HL-60 (cell line): ENCODE data around the gene PXDC1.

ENCODE experiments used
- TF ChIP-seq, protein P1 (sequence below): IDR thresholded peaks from one replicate; pipeline ENCODE4 v1.5.1; 2011; ENCODE audit warnings: low read length, control low read depth, inconsistent platforms; ENCODE audit not compliant: insufficient read depth
- TF ChIP-seq, protein P2 (sequence below): IDR thresholded peaks from 2 replicates; pipeline ENCODE4 v1.6.1; 2012; ENCODE audit warnings: low read depth; ENCODE audit not compliant: insufficient replicate concordance

DNA sequence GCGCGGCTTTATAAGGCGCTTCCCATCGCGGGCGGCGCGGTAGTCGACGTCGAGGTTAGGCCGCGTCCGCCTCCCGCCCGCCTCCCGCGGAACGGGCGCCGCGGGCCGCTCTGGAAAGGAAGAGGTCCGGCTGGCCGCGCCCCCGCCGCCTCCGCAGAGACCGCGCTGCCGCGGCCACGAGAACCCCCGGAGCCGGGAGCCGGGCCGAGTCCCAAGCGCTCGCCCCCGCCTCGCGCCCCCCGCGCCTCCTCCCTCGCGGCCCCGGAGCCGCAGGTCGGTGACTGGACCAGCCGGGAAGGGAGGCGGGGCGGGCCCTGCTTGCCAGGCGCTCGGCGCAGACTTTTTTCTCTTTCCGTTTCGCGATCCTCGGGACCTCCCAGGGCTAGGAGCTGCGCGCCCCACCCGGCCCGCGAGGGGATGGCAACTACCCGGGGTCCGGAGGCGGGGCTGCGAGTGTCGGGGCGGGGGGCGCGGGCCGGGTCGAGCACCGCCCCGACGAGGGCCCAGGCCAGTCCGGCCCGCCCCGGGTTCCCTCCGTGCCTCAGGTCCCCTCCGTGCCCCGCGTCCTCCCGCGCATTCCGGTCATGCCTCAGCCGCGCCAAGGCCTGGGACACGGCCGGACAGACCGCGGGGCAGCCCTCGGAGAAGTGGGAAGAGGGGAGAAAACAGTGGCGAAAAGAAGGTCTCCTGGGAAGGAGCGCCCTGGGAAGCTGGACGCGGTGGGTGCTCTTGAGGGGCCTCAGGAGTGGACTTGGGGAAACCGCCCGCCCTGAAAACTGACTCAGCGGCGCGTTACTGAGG, 417 bp upstream of the PXDC1 start:
- TF ChIP-seq, protein P1, sequence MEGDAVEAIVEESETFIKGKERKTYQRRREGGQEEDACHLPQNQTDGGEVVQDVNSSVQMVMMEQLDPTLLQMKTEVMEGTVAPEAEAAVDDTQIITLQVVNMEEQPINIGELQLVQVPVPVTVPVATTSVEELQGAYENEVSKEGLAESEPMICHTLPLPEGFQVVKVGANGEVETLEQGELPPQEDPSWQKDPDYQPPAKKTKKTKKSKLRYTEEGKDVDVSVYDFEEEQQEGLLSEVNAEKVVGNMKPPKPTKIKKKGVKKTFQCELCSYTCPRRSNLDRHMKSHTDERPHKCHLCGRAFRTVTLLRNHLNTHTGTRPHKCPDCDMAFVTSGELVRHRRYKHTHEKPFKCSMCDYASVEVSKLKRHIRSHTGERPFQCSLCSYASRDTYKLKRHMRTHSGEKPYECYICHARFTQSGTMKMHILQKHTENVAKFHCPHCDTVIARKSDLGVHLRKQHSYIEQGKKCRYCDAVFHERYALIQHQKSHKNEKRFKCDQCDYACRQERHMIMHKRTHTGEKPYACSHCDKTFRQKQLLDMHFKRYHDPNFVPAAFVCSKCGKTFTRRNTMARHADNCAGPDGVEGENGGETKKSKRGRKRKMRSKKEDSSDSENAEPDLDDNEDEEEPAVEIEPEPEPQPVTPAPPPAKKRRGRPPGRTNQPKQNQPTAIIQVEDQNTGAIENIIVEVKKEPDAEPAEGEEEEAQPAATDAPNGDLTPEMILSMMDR: no peak
- TF ChIP-seq, protein P2, sequence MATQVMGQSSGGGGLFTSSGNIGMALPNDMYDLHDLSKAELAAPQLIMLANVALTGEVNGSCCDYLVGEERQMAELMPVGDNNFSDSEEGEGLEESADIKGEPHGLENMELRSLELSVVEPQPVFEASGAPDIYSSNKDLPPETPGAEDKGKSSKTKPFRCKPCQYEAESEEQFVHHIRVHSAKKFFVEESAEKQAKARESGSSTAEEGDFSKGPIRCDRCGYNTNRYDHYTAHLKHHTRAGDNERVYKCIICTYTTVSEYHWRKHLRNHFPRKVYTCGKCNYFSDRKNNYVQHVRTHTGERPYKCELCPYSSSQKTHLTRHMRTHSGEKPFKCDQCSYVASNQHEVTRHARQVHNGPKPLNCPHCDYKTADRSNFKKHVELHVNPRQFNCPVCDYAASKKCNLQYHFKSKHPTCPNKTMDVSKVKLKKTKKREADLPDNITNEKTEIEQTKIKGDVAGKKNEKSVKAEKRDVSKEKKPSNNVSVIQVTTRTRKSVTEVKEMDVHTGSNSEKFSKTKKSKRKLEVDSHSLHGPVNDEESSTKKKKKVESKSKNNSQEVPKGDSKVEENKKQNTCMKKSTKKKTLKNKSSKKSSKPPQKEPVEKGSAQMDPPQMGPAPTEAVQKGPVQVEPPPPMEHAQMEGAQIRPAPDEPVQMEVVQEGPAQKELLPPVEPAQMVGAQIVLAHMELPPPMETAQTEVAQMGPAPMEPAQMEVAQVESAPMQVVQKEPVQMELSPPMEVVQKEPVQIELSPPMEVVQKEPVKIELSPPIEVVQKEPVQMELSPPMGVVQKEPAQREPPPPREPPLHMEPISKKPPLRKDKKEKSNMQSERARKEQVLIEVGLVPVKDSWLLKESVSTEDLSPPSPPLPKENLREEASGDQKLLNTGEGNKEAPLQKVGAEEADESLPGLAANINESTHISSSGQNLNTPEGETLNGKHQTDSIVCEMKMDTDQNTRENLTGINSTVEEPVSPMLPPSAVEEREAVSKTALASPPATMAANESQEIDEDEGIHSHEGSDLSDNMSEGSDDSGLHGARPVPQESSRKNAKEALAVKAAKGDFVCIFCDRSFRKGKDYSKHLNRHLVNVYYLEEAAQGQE: no peak
